ENCODE measurements around the gene SUN1.

SUN1 gene

DNA sequence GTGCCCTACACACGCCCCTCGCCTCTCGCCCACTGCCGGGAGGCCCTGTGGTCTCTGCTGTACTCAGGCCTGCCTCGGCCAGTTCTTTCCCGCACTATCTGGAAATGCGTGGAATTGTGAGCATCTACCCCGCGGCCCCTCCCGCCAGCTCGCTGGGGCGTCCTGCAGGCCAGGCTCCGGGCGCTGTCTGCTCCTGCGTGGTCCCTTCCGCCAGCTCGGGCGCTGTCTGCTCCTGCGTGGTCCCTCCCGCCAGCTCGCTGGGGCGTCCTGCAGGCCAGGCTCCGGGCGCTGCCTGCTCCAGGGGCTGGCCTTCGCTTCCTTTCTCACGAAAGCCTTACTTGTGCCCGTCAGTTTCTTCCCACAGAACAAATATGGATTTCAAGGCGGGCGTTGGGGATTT lies 59.0 kb downstream of the SUN1 start:
- peaks cover 25% of the 10 kb centered on the region for H3K36me3 ChIP-seq (replicated peaks; ENCODE audit: low read depth, low read length)
- H3K9me3 ChIP-seq (ENCODE audit: insufficient read depth, low read length), result no peaks in the 10 kb centered on the region
- H4K20me1 ChIP-seq (ENCODE audit: insufficient read depth, low read length), result no peaks in the 10 kb centered on the region
- no peak overlapping the region for H2AFZ ChIP-seq (ENCODE audit: low read depth, low read length)
- H3K4me1 ChIP-seq (ENCODE audit: low read length), result no peaks in the 10 kb centered on the region
- no peak overlapping the region for H3K27ac ChIP-seq (ENCODE audit: low read length)
- peaks cover under 1% of the 10 kb centered on the region; the same call in 1 of the 2 replicates for H3K79me2 ChIP-seq (ENCODE audit: low read length)
- no peak for TF ChIP-seq EZH2phosphoT487 (IDR thresholded peaks at IDR 0.05; ENCODE audit: low read depth)
- TF ChIP-seq, protein P1, sequence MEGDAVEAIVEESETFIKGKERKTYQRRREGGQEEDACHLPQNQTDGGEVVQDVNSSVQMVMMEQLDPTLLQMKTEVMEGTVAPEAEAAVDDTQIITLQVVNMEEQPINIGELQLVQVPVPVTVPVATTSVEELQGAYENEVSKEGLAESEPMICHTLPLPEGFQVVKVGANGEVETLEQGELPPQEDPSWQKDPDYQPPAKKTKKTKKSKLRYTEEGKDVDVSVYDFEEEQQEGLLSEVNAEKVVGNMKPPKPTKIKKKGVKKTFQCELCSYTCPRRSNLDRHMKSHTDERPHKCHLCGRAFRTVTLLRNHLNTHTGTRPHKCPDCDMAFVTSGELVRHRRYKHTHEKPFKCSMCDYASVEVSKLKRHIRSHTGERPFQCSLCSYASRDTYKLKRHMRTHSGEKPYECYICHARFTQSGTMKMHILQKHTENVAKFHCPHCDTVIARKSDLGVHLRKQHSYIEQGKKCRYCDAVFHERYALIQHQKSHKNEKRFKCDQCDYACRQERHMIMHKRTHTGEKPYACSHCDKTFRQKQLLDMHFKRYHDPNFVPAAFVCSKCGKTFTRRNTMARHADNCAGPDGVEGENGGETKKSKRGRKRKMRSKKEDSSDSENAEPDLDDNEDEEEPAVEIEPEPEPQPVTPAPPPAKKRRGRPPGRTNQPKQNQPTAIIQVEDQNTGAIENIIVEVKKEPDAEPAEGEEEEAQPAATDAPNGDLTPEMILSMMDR (IDR thresholded peaks at IDR 0.05; ENCODE audit: low read depth, low read length), result no peak
- H3K4me2 ChIP-seq (ENCODE audit: low read length), result no peak overlapping the region
- no peaks in the 10 kb centered on the region for H3K27me3 ChIP-seq (ENCODE audit: low read depth, low read length)
- no peak overlapping the region for H3K9ac ChIP-seq (ENCODE audit: low read length)
- no peak overlapping the region for H3K4me3 ChIP-seq (ENCODE audit: low read length)

DNA sequence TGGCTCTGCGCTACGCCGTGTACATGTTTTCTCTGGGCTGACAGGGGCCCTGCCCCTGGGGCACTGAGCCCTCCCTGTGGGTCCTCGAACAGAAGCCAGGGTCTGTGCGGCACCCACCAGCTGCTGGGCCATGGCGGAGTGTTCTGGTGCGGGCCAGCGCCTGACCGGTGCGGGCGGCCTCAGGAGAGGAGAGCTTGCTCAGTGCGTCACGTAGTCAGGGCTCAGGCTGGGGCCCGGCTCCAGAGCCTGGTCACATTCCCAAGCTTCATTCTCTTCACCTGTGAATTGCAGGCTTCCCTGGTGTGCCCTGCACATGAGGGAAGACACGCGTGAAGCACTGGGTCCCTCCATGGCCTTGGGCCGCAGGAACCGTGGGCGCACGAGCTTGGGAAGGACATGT lies 59.5 kb downstream of the SUN1 start:
- H3K4me3 ChIP-seq (ENCODE audit: low read length), result no peak overlapping the region
- no peak overlapping the region for H2AFZ ChIP-seq (ENCODE audit: low read depth, low read length)
- no peak for TF ChIP-seq EZH2phosphoT487 (IDR thresholded peaks at IDR 0.05; ENCODE audit: low read depth)
- TF ChIP-seq, protein P1 (IDR thresholded peaks at IDR 0.05; ENCODE audit: low read depth, low read length), result no peak
- H3K27ac ChIP-seq (ENCODE audit: low read length), result no peak overlapping the region
- no peaks in the 10 kb centered on the region for H3K4me1 ChIP-seq (ENCODE audit: low read length)
- H3K27me3 ChIP-seq (ENCODE audit: low read depth, low read length), result no peaks in the 10 kb centered on the region
- H3K79me2 ChIP-seq (ENCODE audit: low read length), result no peaks in the 10 kb centered on the region
- no peaks in the 10 kb centered on the region for H3K9me3 ChIP-seq (ENCODE audit: insufficient read depth, low read length)
- H3K4me2 ChIP-seq (ENCODE audit: low read length), result no peak overlapping the region
- H3K36me3 ChIP-seq (replicated peaks; ENCODE audit: low read depth, low read length), result peaks cover 25% of the 10 kb centered on the region
- H4K20me1 ChIP-seq (ENCODE audit: insufficient read depth, low read length), result no peaks in the 10 kb centered on the region
- H3K9ac ChIP-seq (ENCODE audit: low read length), result no peak overlapping the region

DNA sequence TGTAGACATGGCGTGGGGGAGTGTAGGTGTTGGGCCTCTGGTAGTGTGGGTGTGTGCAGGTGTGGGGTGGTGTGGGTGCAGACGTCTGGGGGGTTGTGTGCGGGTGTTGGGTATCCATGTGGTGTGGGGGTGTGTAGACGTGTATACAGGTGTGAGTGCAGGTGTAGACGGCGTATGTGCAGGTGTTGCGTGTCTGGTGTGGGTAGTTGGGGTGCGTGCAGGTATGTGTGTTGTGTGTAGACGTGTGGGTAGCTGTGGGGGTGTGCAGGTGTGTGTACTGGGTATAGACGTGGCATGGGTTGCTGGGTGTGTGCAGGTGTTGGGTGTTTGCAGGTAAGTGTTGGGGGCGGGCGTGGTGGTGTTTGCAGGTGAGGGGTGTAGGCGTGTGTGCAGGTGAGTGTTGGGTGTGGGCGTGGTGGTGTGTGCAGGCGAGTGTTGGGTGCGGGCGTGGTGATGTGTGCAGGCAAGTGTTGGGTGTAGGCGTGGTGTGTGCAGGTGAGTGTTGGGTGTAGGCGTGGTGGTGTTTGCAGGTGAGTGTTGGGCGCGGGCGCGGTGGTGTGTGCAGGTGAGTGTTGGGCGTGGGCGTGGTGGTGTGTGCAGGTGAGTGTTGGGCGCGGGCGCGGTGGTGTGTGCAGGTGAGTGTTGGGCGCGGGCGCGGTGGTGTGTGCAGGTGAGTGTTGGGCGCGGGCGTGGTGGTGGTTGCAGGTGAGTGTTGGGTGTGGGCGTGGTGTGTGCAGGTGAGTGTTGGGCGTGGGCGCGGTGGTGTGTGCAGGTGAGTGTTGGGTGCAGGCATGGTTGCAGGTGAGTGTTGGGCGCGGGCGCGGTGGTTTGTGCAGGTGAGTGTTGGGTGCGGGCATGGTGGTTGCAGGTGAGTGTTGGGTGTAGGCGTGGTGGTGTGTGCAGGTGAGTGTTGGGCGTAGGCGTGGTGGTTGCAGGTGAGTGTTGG lies 60.6 kb downstream of the SUN1 start:
- H3K9me3 ChIP-seq (ENCODE audit: insufficient read depth, low read length), result no peaks in the 10 kb centered on the region
- H3K27me3 ChIP-seq (ENCODE audit: low read depth, low read length), result no peaks in the 10 kb centered on the region
- H3K27ac ChIP-seq (ENCODE audit: low read length), result no peak overlapping the region
- H4K20me1 ChIP-seq (ENCODE audit: insufficient read depth, low read length), result no peaks in the 10 kb centered on the region
- H3K4me2 ChIP-seq (ENCODE audit: low read length), result no peak overlapping the region
- H3K79me2 ChIP-seq (ENCODE audit: low read length), result no peaks in the 10 kb centered on the region
- peaks cover 22% of the 10 kb centered on the region for H3K36me3 ChIP-seq (replicated peaks; ENCODE audit: low read depth, low read length)
- H2AFZ ChIP-seq (ENCODE audit: low read depth, low read length), result no peak overlapping the region
- TF ChIP-seq, protein P1 (IDR thresholded peaks at IDR 0.05; ENCODE audit: low read depth, low read length), result no peak
- TF ChIP-seq EZH2phosphoT487 (IDR thresholded peaks at IDR 0.05; ENCODE audit: low read depth), result no peak
- H3K4me3 ChIP-seq (ENCODE audit: low read length), result no peak overlapping the region
- H3K4me1 ChIP-seq (ENCODE audit: low read length), result no peaks in the 10 kb centered on the region
- H3K9ac ChIP-seq (ENCODE audit: low read length), result no peak overlapping the region

DNA sequence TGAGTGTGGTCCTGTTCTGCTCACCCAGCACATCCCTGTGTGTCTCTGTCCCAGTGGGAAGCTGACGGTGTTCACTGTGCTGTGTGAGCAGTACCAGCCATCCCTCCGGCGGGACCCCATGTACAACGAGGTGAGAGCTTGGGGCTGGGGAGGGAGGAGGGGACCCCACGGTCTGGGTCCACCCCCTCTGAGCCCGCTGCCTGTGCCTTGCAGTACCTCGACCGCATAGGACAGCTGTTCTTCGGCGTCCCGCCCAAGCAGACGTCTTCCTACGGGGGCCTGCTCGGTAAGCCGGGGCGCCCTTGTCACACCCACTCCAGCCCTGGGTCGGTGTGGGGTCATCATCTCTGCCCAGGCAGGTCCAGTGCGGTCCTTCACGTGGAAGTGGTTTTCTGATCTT lies 61.4 kb downstream of the SUN1 start:
- H4K20me1 ChIP-seq (ENCODE audit: insufficient read depth, low read length), result no peaks in the 10 kb centered on the region
- no peak overlapping the region for H3K27ac ChIP-seq (ENCODE audit: low read length)
- H3K27me3 ChIP-seq (ENCODE audit: low read depth, low read length), result no peaks in the 10 kb centered on the region
- TF ChIP-seq EZH2phosphoT487 (IDR thresholded peaks at IDR 0.05; ENCODE audit: low read depth), result no peak
- TF ChIP-seq, protein P1 (IDR thresholded peaks at IDR 0.05; ENCODE audit: low read depth, low read length), result no peak
- no peak overlapping the region for H3K4me3 ChIP-seq (ENCODE audit: low read length)
- peaks cover 17% of the 10 kb centered on the region for H3K36me3 ChIP-seq (replicated peaks; ENCODE audit: low read depth, low read length)
- no peak overlapping the region for H3K9ac ChIP-seq (ENCODE audit: low read length)
- no peaks in the 10 kb centered on the region for H3K9me3 ChIP-seq (ENCODE audit: insufficient read depth, low read length)
- no peak overlapping the region for H3K4me2 ChIP-seq (ENCODE audit: low read length)
- H3K79me2 ChIP-seq (ENCODE audit: low read length), result no peaks in the 10 kb centered on the region
- no peak overlapping the region for H2AFZ ChIP-seq (ENCODE audit: low read depth, low read length)
- H3K4me1 ChIP-seq (ENCODE audit: low read length), result no peaks in the 10 kb centered on the region

Measured in OCI-LY3 (cell line).